Ishikawa (cell line): Measurements from ENCODE around the gene ZSWIM9.

ENCODE experiments used
- CEBPB ChIP-seq: IDR thresholded peaks from 2 replicates; pipeline ENCODE4 v1.6.1; 2012
- CREB1 ChIP-seq: IDR thresholded peaks from 2 replicates; pipeline ENCODE4 v1.6.1; 2012; ENCODE audit warnings: low read depth
- EGR1 ChIP-seq: IDR thresholded peaks from 2 replicates; pipeline ENCODE4 v1.6.1; 2012
- EP300 ChIP-seq: IDR thresholded peaks from 2 replicates; pipeline ENCODE4 v1.6.1; 2012; ENCODE audit warnings: borderline replicate concordance
- RAD21 ChIP-seq: IDR thresholded peaks from 2 replicates; pipeline ENCODE4 v1.6.1; 2012; ENCODE audit warnings: low read depth
- TAF1 ChIP-seq: IDR thresholded peaks from 2 replicates; pipeline ENCODE4 v1.6.1; 2012; ENCODE audit warnings: low read depth, mild to moderate bottlenecking
- TEAD4 ChIP-seq: IDR thresholded peaks from 2 replicates; pipeline ENCODE4 v1.6.1; 2012
- YY1 ChIP-seq: IDR thresholded peaks from 2 replicates; pipeline ENCODE4 v1.6.1; 2012; ENCODE audit warnings: low read depth
- TF ChIP-seq, protein P1 (sequence below): IDR thresholded peaks from 2 replicates; pipeline ENCODE4 v1.6.1; 2012
- TF ChIP-seq, protein P2 (sequence below): IDR thresholded peaks from 2 replicates; pipeline ENCODE4 v1.6.1; 2012; ENCODE audit warnings: low read depth, mild to moderate bottlenecking
- TF ChIP-seq, protein P3 (sequence below): IDR thresholded peaks from 2 replicates; pipeline ENCODE4 v1.6.1; 2012

DNA sequence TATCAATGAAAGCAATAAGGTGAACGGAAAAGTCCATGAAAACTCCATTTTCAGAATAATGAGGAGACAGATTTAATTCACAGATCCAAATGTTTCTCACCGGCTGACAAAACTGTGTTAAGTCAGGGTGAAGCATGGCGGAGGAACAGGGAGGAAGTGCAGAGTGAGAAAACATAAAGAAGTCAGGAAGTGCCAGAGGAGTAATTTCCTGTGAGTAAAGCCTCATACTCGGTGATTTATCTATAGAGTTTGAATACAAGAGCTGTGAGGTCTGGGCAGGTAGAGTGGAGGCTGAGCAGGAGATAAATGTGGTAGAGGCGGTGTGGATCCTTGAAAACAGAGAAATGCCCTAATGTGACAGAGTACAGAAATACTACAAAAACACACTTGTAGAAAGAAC, 73.8 kb downstream of the ZSWIM9 start:
- TF ChIP-seq TAF1 (no peak), YY1 (no peak), TEAD4 (no peak), CREB1 (no peak), RAD21 (no peak), CEBPB (no peak), EP300 (no peak), EGR1 (no peak)
- TF ChIP-seq, protein P1, sequence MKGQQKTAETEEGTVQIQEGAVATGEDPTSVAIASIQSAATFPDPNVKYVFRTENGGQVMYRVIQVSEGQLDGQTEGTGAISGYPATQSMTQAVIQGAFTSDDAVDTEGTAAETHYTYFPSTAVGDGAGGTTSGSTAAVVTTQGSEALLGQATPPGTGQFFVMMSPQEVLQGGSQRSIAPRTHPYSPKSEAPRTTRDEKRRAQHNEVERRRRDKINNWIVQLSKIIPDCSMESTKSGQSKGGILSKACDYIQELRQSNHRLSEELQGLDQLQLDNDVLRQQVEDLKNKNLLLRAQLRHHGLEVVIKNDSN, result no peak
- TF ChIP-seq, protein P2, sequence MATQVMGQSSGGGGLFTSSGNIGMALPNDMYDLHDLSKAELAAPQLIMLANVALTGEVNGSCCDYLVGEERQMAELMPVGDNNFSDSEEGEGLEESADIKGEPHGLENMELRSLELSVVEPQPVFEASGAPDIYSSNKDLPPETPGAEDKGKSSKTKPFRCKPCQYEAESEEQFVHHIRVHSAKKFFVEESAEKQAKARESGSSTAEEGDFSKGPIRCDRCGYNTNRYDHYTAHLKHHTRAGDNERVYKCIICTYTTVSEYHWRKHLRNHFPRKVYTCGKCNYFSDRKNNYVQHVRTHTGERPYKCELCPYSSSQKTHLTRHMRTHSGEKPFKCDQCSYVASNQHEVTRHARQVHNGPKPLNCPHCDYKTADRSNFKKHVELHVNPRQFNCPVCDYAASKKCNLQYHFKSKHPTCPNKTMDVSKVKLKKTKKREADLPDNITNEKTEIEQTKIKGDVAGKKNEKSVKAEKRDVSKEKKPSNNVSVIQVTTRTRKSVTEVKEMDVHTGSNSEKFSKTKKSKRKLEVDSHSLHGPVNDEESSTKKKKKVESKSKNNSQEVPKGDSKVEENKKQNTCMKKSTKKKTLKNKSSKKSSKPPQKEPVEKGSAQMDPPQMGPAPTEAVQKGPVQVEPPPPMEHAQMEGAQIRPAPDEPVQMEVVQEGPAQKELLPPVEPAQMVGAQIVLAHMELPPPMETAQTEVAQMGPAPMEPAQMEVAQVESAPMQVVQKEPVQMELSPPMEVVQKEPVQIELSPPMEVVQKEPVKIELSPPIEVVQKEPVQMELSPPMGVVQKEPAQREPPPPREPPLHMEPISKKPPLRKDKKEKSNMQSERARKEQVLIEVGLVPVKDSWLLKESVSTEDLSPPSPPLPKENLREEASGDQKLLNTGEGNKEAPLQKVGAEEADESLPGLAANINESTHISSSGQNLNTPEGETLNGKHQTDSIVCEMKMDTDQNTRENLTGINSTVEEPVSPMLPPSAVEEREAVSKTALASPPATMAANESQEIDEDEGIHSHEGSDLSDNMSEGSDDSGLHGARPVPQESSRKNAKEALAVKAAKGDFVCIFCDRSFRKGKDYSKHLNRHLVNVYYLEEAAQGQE, result no peak
- TF ChIP-seq, protein P3, sequence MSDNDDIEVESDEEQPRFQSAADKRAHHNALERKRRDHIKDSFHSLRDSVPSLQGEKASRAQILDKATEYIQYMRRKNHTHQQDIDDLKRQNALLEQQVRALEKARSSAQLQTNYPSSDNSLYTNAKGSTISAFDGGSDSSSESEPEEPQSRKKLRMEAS, result no peak
